HepG2 (cell line): ENCODE data around the gene USP38. TPM values are rescaled to one million over a fixed set of nuclear protein-coding genes. Genes with fewer than 3 reads are reported as not detected.

Experiments used
- ATAC-seq: fragments of 200-7000 bp; cut with Tn5 transposase; 3 replicates; pipeline ENCODE4 v1.9.1; 2020; ENCODE audit warnings: mild to moderate bottlenecking, moderate library complexity
- BruUV-seq: library from RNA; stranded (reverse); fragments of 400-500 nt; replicated peaks from 2 replicates; lab custom pipeline; 2021; lab: Mats Ljungman, UMichigan
- CTCF ChIA-PET: fragments of 300-600 bp; formaldehyde crosslinking; extraction: SDS; loops from one replicate; lab custom pipeline; 2021; ENCODE audit warnings: low total read pairs, inconsistent platforms, low intra/inter-chr PET ratio; lab: Yijun Ruan, JAX
- POLR2A ChIA-PET: fragments of 350-600 bp; sonication (Branson Sonifier 250); formaldehyde crosslinking; loops from one replicate; lab custom pipeline; 2020; ENCODE audit warnings: antibody characterized with exemption, inconsistent platforms; lab: Yijun Ruan, JAX
- DNase-seq: peaks from one replicate; pipeline ENCODE4 v3.0.0-alpha.2; 2015; ENCODE audit warnings: low spot score
- FAIRE-seq: peaks from 3 replicates; lab custom pipeline; 2011; peaks lifted over from hg19 to GRCh38; lab: Jason Lieb, UNC
- H2AFZ ChIP-seq: one replicate; pipeline ENCODE4 v1.6.1; 2011; ENCODE audit warnings: low read length, inconsistent platforms
- H3K27ac ChIP-seq: fragments of 300-600 bp; 3 replicates; pipeline ENCODE4 v1.8.0; 2011; ENCODE audit warnings: mixed run types, mild to moderate bottlenecking, mixed read lengths, low read length, inconsistent platforms; ENCODE audit not compliant: insufficient read depth; ENCODE audit errors: extremely low read length
- H3K27me3 ChIP-seq, 2 experiments: fragments of 200-600 bp in 1 of 2; 2 replicates in 1 of 2; 3 replicates in 1 of 2; pipeline versions ENCODE4 v1.6.0 to v1.8.0; 2011; ENCODE audit warnings: low read length in 2 of 2, mild to moderate bottlenecking in 2 of 2, moderate library complexity in 2 of 2, inconsistent platforms in 1 of 2; ENCODE audit not compliant: insufficient read depth in 2 of 2, control insufficient read depth in 1 of 2
- H3K36me3 ChIP-seq, 2 experiments: fragments of 200-600 bp in 1 of 2; replicated peaks in 1 of 2; 2 replicates in 1 of 2; 3 replicates in 1 of 2; pipeline versions ENCODE4 v1.5.1 to v1.8.0; 2011; ENCODE audit warnings: low read length in 2 of 2, inconsistent platforms in 1 of 2; ENCODE audit not compliant: insufficient read depth in 2 of 2, control insufficient read depth in 1 of 2
- H3K4me1 ChIP-seq: 2 replicates; pipeline ENCODE4 v1.5.1; 2012; ENCODE audit warnings: low read length, inconsistent platforms; ENCODE audit not compliant: insufficient read depth
- H3K4me2 ChIP-seq: 2 replicates; pipeline ENCODE4 v1.6.0; 2011; ENCODE audit warnings: low read depth, low read length, inconsistent platforms
- H3K4me3 ChIP-seq, 3 experiments: fragments of 200-600 bp in 1 of 3; sonication (generic), shearing (Covaris generic) in 1 of 3; replicated peaks in 1 of 3; 2 replicates each; pipeline ENCODE4 v1.5.1; 2011 to 2016; ENCODE audit warnings: low read length in 3 of 3, inconsistent platforms in 2 of 3, low read depth in 2 of 3, mild to moderate bottlenecking in 2 of 3, control low read depth in 1 of 3, mixed read lengths in 1 of 3; ENCODE audit not compliant: insufficient read depth in 1 of 3
- H3K79me2 ChIP-seq: one replicate; pipeline ENCODE4 v1.6.1; 2011; ENCODE audit warnings: low read length, inconsistent platforms; ENCODE audit not compliant: insufficient read depth
- H3K9ac ChIP-seq: 2 replicates; pipeline ENCODE4 v1.6.0; 2011; ENCODE audit warnings: mild to moderate bottlenecking, low read depth, low read length, inconsistent platforms; ENCODE audit not compliant: insufficient read depth
- H3K9me3 ChIP-seq: 2 replicates; pipeline ENCODE4 v1.5.1; 2012; ENCODE audit warnings: mild to moderate bottlenecking, low read length
- H4K20me1 ChIP-seq: 2 replicates; pipeline ENCODE4 v1.6.0; 2011; ENCODE audit warnings: inconsistent platforms, mild to moderate bottlenecking, low read length, moderate library complexity; ENCODE audit not compliant: insufficient read depth
- ATF7 ChIP-seq, 2 experiments: fragments of 450-650 bp in 1 of 2; sonication (generic) in 1 of 2; formaldehyde crosslinking in 1 of 2; IDR thresholded peaks; 2 replicates each; pipeline versions ENCODE4 v1.4.0 to v1.6.1; 2016 to 2020; ENCODE audit warnings: antibody characterized with exemption in 1 of 2, mild to moderate bottlenecking in 1 of 2, missing genetic modification reagents in 1 of 2
- CREB1 ChIP-seq, 2 experiments: fragments of 450-650 bp in 1 of 2; IDR thresholded peaks; 2 replicates each; pipeline ENCODE4 v1.6.1; 2016 to 2017; ENCODE audit warnings: control low read depth in 1 of 2, mild to moderate bottlenecking in 1 of 2, missing compliant biosample characterization in 1 of 2, missing genetic modification characterization in 1 of 2
- WGBS: methylation state at CpG from one replicate; pipeline ENCODE4 v1.1.6; 2017; ENCODE audit warnings: low lambda C conversion rate; 5-methylcytosine and 5-hydroxymethylcytosine counted together
- in situ Hi-C: cut with HindIII; loops from 2 replicates; pipeline ENCODE4 v1.10.0; 2017; ENCODE audit warnings: low pct_unique_long_range_greater_than_20kb; ENCODE audit not compliant: extremely low pct_ligation_motif_present
- intact Hi-C: fragments of 100-400 bp; cut with micrococcal nuclease; formaldehyde crosslinking; loops from one replicate; pipeline ENCODE4 v1.10.0; 2022; ENCODE audit not compliant: unreplicated experiment
- polyA plus RNA-seq, 8 experiments: library from polyadenylated mRNA; depleted of rRNA in 3 of 8; stranded (reverse) in 7 of 8; unstranded in 1 of 8; fragments of >200 nt; fragmentation: Illumina TruSeq in 4 of 8; extraction: Trizol in 4 of 8; gene quantifications; 2 replicates each; pipeline versions ENCODE4 v1.2.1 to v1.2.3, GENCODE V29; 2011 to 2016; ENCODE audit warnings: low read depth in 4 of 8, missing spikeins in 1 of 8, mixed read lengths in 1 of 8; ENCODE audit not compliant: insufficient read depth in 1 of 8
- total RNA-seq, 5 experiments: library from RNA; depleted of rRNA; stranded (reverse); fragments of >200 nt; fragmentation: Illumina TruSeq; extraction: Trizol; gene quantifications; 2 replicates each; pipeline ENCODE4 v1.2.3, GENCODE V29; 2016; ENCODE audit warnings: low read depth in 1 of 5
- TF ChIP-seq, protein P1 (sequence below), 2 experiments: sonication (generic) in 1 of 2; formaldehyde crosslinking in 1 of 2; IDR thresholded peaks; 2 replicates each; pipeline versions ENCODE4 v1.4.0 to v1.6.1; 2016 to 2020; ENCODE audit warnings: borderline replicate concordance in 1 of 2, low read depth in 1 of 2, mild to moderate bottlenecking in 1 of 2, missing genetic modification reagents in 1 of 2
- TF ChIP-seq, protein P2 (sequence below): sonication (generic); formaldehyde crosslinking; IDR thresholded peaks from 2 replicates; pipeline ENCODE4 v1.4.0; 2020; ENCODE audit warnings: missing genetic modification reagents; ENCODE audit errors: not compliant biosample characterization
- TF ChIP-seq, protein P3 (sequence below): sonication (generic); formaldehyde crosslinking; IDR thresholded peaks from 2 replicates; pipeline ENCODE4 v1.4.0; 2020; ENCODE audit warnings: mild to moderate bottlenecking, missing genetic modification reagents

USP38 gene
- total and polyA plus RNA-seq, 2 of the 13 experiments (the other 11 are each of a cell fraction or from before 2014, with no cell fraction given), result 4.5 to 11.8 TPM

DNA sequence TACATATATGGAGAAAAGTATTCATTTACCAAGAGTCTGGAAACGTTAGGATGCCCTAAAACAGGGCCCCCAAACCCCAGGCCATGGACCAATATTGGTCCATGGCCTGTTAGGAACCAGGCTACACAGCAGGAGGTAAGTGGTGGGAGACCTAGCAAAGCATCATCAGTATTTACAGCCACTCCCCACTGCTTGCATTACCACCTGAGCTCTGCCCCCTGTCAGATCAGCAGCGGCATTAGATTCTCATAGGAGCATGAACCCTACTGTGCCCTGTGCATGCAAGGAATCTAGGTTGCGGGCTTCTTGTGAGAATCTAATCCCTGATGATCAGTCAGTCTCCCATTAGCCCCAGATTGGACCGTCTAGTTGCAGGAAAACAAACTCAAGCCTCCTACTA is 62.3 kb downstream of the USP38 start (continued):
- TF ChIP-seq, protein P1, sequence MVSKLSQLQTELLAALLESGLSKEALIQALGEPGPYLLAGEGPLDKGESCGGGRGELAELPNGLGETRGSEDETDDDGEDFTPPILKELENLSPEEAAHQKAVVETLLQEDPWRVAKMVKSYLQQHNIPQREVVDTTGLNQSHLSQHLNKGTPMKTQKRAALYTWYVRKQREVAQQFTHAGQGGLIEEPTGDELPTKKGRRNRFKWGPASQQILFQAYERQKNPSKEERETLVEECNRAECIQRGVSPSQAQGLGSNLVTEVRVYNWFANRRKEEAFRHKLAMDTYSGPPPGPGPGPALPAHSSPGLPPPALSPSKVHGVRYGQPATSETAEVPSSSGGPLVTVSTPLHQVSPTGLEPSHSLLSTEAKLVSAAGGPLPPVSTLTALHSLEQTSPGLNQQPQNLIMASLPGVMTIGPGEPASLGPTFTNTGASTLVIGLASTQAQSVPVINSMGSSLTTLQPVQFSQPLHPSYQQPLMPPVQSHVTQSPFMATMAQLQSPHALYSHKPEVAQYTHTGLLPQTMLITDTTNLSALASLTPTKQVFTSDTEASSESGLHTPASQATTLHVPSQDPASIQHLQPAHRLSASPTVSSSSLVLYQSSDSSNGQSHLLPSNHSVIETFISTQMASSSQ (IDR thresholded peaks at IDR 0.05; ENCODE audit: low read depth), result no peak
- TF ChIP-seq, protein P1 (CRISPR knock-in tag; IDR thresholded peaks at IDR 0.05; ENCODE audit: borderline replicate concordance), result no peak
- TF ChIP-seq, protein P2, sequence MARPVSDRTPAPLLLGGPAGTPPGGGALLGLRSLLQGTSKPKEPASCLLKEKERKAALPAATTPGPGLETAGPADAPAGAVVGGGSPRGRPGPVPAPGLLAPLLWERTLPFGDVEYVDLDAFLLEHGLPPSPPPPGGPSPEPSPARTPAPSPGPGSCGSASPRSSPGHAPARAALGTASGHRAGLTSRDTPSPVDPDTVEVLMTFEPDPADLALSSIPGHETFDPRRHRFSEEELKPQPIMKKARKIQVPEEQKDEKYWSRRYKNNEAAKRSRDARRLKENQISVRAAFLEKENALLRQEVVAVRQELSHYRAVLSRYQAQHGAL (CRISPR knock-in tag), result no peak

DNA sequence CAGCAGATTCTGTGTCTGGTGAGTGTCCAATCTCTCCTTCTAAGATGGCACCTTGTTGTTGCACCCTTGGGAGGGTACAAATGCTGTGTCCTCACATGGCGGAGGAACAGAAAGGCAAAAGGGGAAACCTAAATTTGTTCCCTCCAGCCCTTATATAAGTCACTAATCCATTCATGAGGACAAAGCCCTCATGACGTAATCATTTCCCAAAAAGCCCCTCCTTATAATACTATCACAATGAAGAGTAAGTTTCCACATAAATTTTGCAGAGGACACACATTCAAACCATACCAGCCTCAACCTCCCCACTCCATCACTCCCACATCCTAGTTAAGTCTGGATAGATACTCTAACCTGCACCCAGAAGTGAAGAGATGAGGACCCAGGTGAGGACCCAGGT is 63.1 kb downstream of the USP38 start:
- H3K9me3 ChIP-seq, result no peaks in the 10 kb centered on the region
- TF ChIP-seq ATF7 (IDR thresholded peaks at IDR 0.05), result peak; percentile 90
- TF ChIP-seq ATF7 (CRISPR knock-in tag; IDR thresholded peaks at IDR 0.05), result no peak
- TF ChIP-seq, protein P3, sequence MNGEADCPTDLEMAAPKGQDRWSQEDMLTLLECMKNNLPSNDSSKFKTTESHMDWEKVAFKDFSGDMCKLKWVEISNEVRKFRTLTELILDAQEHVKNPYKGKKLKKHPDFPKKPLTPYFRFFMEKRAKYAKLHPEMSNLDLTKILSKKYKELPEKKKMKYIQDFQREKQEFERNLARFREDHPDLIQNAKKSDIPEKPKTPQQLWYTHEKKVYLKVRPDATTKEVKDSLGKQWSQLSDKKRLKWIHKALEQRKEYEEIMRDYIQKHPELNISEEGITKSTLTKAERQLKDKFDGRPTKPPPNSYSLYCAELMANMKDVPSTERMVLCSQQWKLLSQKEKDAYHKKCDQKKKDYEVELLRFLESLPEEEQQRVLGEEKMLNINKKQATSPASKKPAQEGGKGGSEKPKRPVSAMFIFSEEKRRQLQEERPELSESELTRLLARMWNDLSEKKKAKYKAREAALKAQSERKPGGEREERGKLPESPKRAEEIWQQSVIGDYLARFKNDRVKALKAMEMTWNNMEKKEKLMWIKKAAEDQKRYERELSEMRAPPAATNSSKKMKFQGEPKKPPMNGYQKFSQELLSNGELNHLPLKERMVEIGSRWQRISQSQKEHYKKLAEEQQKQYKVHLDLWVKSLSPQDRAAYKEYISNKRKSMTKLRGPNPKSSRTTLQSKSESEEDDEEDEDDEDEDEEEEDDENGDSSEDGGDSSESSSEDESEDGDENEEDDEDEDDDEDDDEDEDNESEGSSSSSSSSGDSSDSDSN, result no peak
- TF ChIP-seq CREB1 (IDR thresholded peaks at IDR 0.05), result peak; percentile 38; the same call in 1 of the 2 replicates
- TF ChIP-seq CREB1 (CRISPR knock-in tag; IDR thresholded peaks at IDR 0.05), result no peak
- H3K4me3 ChIP-seq, result no peak overlapping the region
- no peak overlapping the region for H3K4me2 ChIP-seq
- no peaks in the 10 kb centered on the region for H3K4me1 ChIP-seq
- BruUV-seq, result no TSS peak
- no peak overlapping the region for H3K9ac ChIP-seq
- no peaks in the 10 kb centered on the region for H3K79me2 ChIP-seq
- WGBS, result 66% methylated on average over 2 of the region's 2 CpGs
- FAIRE-seq, result no peak
- no peaks in the 10 kb centered on the region; a peak in 1 of 5 replicates for H3K27me3 ChIP-seq
- CTCF ChIA-PET, result no interaction called here
- no peak overlapping the region for H2AFZ ChIP-seq
- no peak for DNase-seq
- intact Hi-C loops (no loop called here), in situ Hi-C loops (no loop called here)
- no peak for ATAC-seq
- H3K36me3 ChIP-seq, result no peaks in the 10 kb centered on the region
- POLR2A ChIA-PET, result no interaction called here
- H3K27ac ChIP-seq, result no peak overlapping the region
- no peaks in the 10 kb centered on the region for H4K20me1 ChIP-seq
